T-helper 2 cell treated with Interferon-gamma antibody and Interleukin-4, amounts not matched to agents 5 μg/mL and 100 μg/mL, for 36 hours (primary cell): ENCODE data around the gene SCAF1.
"Not testable (repeated sequence)": the region's sequence is repeated elsewhere in the genome, so short reads cannot be mapped to it uniquely, and the experiment has no call there.

Source experiments
- DNase-seq: peaks from one replicate; pipeline ENCODE4 v3.0.0; 2021; ENCODE audit warnings: low spot score
- H3K27ac Mint-ChIP-seq: one replicate; pipeline ENCODE4 v1.8.0; 2021; ENCODE audit warnings: mild to moderate bottlenecking, mixed read lengths
- H3K27me3 Mint-ChIP-seq: one replicate; pipeline ENCODE4 v1.8.0; 2021; ENCODE audit warnings: low read depth, mixed read lengths
- H3K36me3 Mint-ChIP-seq: one replicate; pipeline ENCODE4 v1.8.0; 2021; ENCODE audit warnings: low read depth, mixed read lengths
- H3K4me1 Mint-ChIP-seq: one replicate; pipeline ENCODE4 v1.8.0; 2021; ENCODE audit warnings: low read depth, mixed read lengths
- H3K4me3 Mint-ChIP-seq: one replicate; pipeline ENCODE4 v1.8.0; 2022; ENCODE audit warnings: mild to moderate bottlenecking, moderate library complexity, mixed read lengths
- H3K9me3 Mint-ChIP-seq: one replicate; pipeline ENCODE4 v1.8.0; 2021; ENCODE audit warnings: mixed read lengths

The SCAF1 gene

GRCh38 chr19:49602806-49603205, 39.2 kb upstream of the SCAF1 start:
- no peaks in the 10 kb centered on the region for H3K9me3 Mint-ChIP-seq
- peaks cover 38% of the 10 kb centered on the region for H3K36me3 Mint-ChIP-seq
- H3K27ac Mint-ChIP-seq = no peak overlapping the region
- H3K4me1 Mint-ChIP-seq = no peaks in the 10 kb centered on the region
- no peaks in the 10 kb centered on the region for H3K27me3 Mint-ChIP-seq
- H3K4me3 Mint-ChIP-seq = no peak overlapping the region
- DNase-seq = no peak

GRCh38 chr19:49605605-49606004, 36.4 kb upstream of the SCAF1 start:
- Mint-ChIP-seq H3K4me3 (no peak overlapping the region), H3K27ac (no peak overlapping the region), H3K27me3 (no peaks in the 10 kb centered on the region), H3K9me3 (no peaks in the 10 kb centered on the region), H3K4me1 (no peaks in the 10 kb centered on the region), H3K36me3 (peaks cover 28% of the 10 kb centered on the region)
- no peak for DNase-seq

GRCh38 chr19:49609499-49610092, 32.4 kb upstream of the SCAF1 start:
- H3K27me3 Mint-ChIP-seq = no peaks in the 10 kb centered on the region
- H3K27ac Mint-ChIP-seq = no peak overlapping the region
- H3K4me3 Mint-ChIP-seq = no peak overlapping the region

GRCh38 chr19:49613374-49613773, 28.6 kb upstream of the SCAF1 start:
- Mint-ChIP-seq H3K36me3 (peaks cover 46% of the 10 kb centered on the region), H3K27ac (no peak overlapping the region), H3K4me1 (peaks cover 3% of the 10 kb centered on the region), H3K9me3 (no peaks in the 10 kb centered on the region), H3K27me3 (no peaks in the 10 kb centered on the region), H3K4me3 (no peak overlapping the region)
- DNase-seq = no peak

More at GRCh38 chr19:49609499-49610092, 32.4 kb upstream of the SCAF1 start:
- no peaks in the 10 kb centered on the region for H3K9me3 Mint-ChIP-seq
- DNase-seq = no peak
- peaks cover 3% of the 10 kb centered on the region for H3K4me1 Mint-ChIP-seq
- peaks cover 18% of the 10 kb centered on the region for H3K36me3 Mint-ChIP-seq

- H3K27me3 Mint-ChIP-seq = no peaks in the 10 kb centered on the region
- peak overlapping the region; percentile 36 for H3K27ac Mint-ChIP-seq
- H3K9me3 Mint-ChIP-seq = no peaks in the 10 kb centered on the region
- no peak for DNase-seq
- no peak overlapping the region for H3K4me3 Mint-ChIP-seq
- H3K4me1 Mint-ChIP-seq = peaks cover 3% of the 10 kb centered on the region
- H3K36me3 Mint-ChIP-seq = peaks cover 49% of the 10 kb centered on the region
Measured at GRCh38 chr19:49614096-49614833, 27.7 kb upstream of the SCAF1 start.

- Mint-ChIP-seq H3K9me3 (no peaks in the 10 kb centered on the region), H3K27me3 (no peaks in the 10 kb centered on the region), H3K27ac (no peak overlapping the region), H3K36me3 (peaks cover 50% of the 10 kb centered on the region), H3K4me3 (no peak overlapping the region), H3K4me1 (peaks cover 3% of the 10 kb centered on the region)
- DNase-seq = no peak
Measured at GRCh38 chr19:49615861-49616260, 26.1 kb upstream of the SCAF1 start.

- no peaks in the 10 kb centered on the region for H3K9me3 Mint-ChIP-seq
- DNase-seq = no peak
- H3K4me1 Mint-ChIP-seq = peaks cover 3% of the 10 kb centered on the region
- no peak overlapping the region for H3K27ac Mint-ChIP-seq
- H3K36me3 Mint-ChIP-seq = peaks cover 52% of the 10 kb centered on the region
- no peak overlapping the region for H3K4me3 Mint-ChIP-seq
- no peaks in the 10 kb centered on the region for H3K27me3 Mint-ChIP-seq
Measured at GRCh38 chr19:49616532-49616931, 25.5 kb upstream of the SCAF1 start.

- no peak overlapping the region for H3K27ac Mint-ChIP-seq
- H3K9me3 Mint-ChIP-seq = no peaks in the 10 kb centered on the region
- no peaks in the 10 kb centered on the region for H3K27me3 Mint-ChIP-seq
- DNase-seq = no peak
- no peak overlapping the region for H3K4me3 Mint-ChIP-seq
- peaks cover 55% of the 10 kb centered on the region for H3K36me3 Mint-ChIP-seq
- H3K4me1 Mint-ChIP-seq = peaks cover 3% of the 10 kb centered on the region
Measured at GRCh38 chr19:49616945-49617344, 25.1 kb upstream of the SCAF1 start.

GRCh38 chr19:49617860-49618259, 24.1 kb upstream of the SCAF1 start:
- not testable (repeated sequence) for H3K27me3 Mint-ChIP-seq, H3K4me1 Mint-ChIP-seq, H3K27ac Mint-ChIP-seq, H3K9me3 Mint-ChIP-seq, DNase-seq, H3K4me3 Mint-ChIP-seq
- peaks cover 54% of the 10 kb centered on the region for H3K36me3 Mint-ChIP-seq

- H3K36me3 Mint-ChIP-seq = peaks cover 31% of the 10 kb centered on the region
- H3K4me1 Mint-ChIP-seq = no peaks in the 10 kb centered on the region
- H3K9me3 Mint-ChIP-seq = no peaks in the 10 kb centered on the region
- no peak overlapping the region for H3K4me3 Mint-ChIP-seq
- DNase-seq = no peak
- H3K27me3 Mint-ChIP-seq = no peaks in the 10 kb centered on the region
- no peak overlapping the region for H3K27ac Mint-ChIP-seq
Measured at GRCh38 chr19:49624967-49625910, 16.8 kb upstream of the SCAF1 start.

GRCh38 chr19:49626226-49626625, 15.8 kb upstream of the SCAF1 start:
- H3K36me3 Mint-ChIP-seq = peaks cover 31% of the 10 kb centered on the region
- H3K4me3 Mint-ChIP-seq = no peak overlapping the region
- H3K4me1 Mint-ChIP-seq = no peaks in the 10 kb centered on the region
- H3K27ac Mint-ChIP-seq = no peak overlapping the region
- H3K9me3 Mint-ChIP-seq = no peaks in the 10 kb centered on the region
- H3K27me3 Mint-ChIP-seq = no peaks in the 10 kb centered on the region
- no peak for DNase-seq

- Mint-ChIP-seq H3K4me3 (no peak overlapping the region), H3K9me3 (no peaks in the 10 kb centered on the region), H3K4me1 (no peaks in the 10 kb centered on the region), H3K27ac (no peak overlapping the region), H3K36me3 (peaks cover 12% of the 10 kb centered on the region), H3K27me3 (no peaks in the 10 kb centered on the region)
- DNase-seq = no peak
Measured at GRCh38 chr19:49629659-49630058, 12.3 kb upstream of the SCAF1 start.

GRCh38 chr19:49631014-49631588, 10.9 kb upstream of the SCAF1 start:
- peaks cover 12% of the 10 kb centered on the region for H3K36me3 Mint-ChIP-seq
- no peak for DNase-seq
- H3K27ac Mint-ChIP-seq = no peak overlapping the region

More at GRCh38 chr19:49631014-49631588, 10.9 kb upstream of the SCAF1 start:
- H3K4me3 Mint-ChIP-seq = no peak overlapping the region
- H3K27me3 Mint-ChIP-seq = no peaks in the 10 kb centered on the region
- no peaks in the 10 kb centered on the region for H3K4me1 Mint-ChIP-seq
- H3K9me3 Mint-ChIP-seq = no peaks in the 10 kb centered on the region
